HEK293 (cell line): ENCODE data around the gene SUMO3.

Source experiments
- ZNF335 ChIP-seq: fragments of 450-650 bp; formaldehyde crosslinking; conservative IDR thresholded peaks from 2 replicates; pipeline ENCODE4 v1.5.1; 2016; ENCODE audit warnings: missing biosample characterization, missing genetic modification characterization
- ZNF423 ChIP-seq: fragments of 450-650 bp; formaldehyde crosslinking; IDR thresholded peaks from 2 replicates; pipeline ENCODE4 v1.5.1; 2016; ENCODE audit warnings: missing biosample characterization, missing genetic modification characterization
- ZNF549 ChIP-seq: fragments of 450-650 bp; IDR thresholded peaks from 2 replicates; pipeline ENCODE4 v1.5.1; 2018; ENCODE audit warnings: missing biosample characterization, missing genetic modification characterization, mild to moderate bottlenecking, inconsistent platforms, moderate library complexity
- TF ChIP-seq, protein P1 (sequence below): fragments of 450-650 bp; formaldehyde crosslinking; IDR thresholded peaks from 2 replicates; pipeline ENCODE4 v1.5.1; 2016; ENCODE audit warnings: missing biosample characterization, missing genetic modification characterization
- TF ChIP-seq, protein P2 (sequence below): fragments of 450-650 bp; formaldehyde crosslinking; IDR thresholded peaks from 2 replicates; pipeline ENCODE4 v1.5.1; 2016; ENCODE audit warnings: missing biosample characterization, missing genetic modification characterization, low read depth
- TF ChIP-seq, protein P3 (sequence below): fragments of 450-650 bp; formaldehyde crosslinking; IDR thresholded peaks from 2 replicates; pipeline ENCODE4 v1.5.1; 2016; ENCODE audit warnings: missing biosample characterization, missing genetic modification characterization

DNA sequence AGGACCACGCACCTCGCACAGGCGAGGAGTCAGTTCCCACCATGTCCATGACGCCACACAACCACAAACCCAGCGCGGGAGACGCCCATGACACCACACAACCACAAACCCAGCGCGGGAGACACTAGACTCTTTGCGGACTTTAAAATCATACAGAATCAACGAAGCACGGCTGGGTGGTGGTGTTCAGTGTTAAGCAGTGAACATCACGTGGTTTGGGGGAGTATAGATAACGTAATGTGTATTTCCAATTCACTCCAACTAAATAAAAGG is 36.5 kb upstream of the SUMO3 start:
- TF ChIP-seq ZNF423 = no peak
- TF ChIP-seq, protein P1, sequence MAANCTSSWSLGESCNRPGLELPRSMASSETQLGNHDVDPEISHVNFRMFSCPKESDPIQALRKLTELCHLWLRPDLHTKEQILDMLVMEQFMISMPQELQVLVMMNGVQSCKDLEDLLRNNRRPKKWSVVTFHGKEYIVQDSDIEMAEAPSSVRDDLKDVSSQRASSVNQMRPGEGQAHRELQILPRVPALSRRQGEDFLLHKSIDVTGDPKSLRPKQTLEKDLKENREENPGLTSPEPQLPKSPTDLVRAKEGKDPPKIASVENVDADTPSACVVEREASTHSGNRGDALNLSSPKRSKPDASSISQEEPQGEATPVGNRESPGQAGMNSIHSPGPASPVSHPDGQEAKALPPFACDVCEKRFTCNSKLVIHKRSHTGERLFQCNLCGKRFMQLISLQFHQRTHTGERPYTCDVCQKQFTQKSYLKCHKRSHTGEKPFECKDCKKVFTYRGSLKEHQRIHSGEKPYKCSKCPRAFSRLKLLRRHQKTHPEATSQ (tag by site-specific recombination) = no peak
- TF ChIP-seq, protein P2, sequence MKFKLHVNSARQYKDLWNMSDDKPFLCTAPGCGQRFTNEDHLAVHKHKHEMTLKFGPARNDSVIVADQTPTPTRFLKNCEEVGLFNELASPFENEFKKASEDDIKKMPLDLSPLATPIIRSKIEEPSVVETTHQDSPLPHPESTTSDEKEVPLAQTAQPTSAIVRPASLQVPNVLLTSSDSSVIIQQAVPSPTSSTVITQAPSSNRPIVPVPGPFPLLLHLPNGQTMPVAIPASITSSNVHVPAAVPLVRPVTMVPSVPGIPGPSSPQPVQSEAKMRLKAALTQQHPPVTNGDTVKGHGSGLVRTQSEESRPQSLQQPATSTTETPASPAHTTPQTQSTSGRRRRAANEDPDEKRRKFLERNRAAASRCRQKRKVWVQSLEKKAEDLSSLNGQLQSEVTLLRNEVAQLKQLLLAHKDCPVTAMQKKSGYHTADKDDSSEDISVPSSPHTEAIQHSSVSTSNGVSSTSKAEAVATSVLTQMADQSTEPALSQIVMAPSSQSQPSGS (tag by site-specific recombination) = no peak
- TF ChIP-seq, protein P3, sequence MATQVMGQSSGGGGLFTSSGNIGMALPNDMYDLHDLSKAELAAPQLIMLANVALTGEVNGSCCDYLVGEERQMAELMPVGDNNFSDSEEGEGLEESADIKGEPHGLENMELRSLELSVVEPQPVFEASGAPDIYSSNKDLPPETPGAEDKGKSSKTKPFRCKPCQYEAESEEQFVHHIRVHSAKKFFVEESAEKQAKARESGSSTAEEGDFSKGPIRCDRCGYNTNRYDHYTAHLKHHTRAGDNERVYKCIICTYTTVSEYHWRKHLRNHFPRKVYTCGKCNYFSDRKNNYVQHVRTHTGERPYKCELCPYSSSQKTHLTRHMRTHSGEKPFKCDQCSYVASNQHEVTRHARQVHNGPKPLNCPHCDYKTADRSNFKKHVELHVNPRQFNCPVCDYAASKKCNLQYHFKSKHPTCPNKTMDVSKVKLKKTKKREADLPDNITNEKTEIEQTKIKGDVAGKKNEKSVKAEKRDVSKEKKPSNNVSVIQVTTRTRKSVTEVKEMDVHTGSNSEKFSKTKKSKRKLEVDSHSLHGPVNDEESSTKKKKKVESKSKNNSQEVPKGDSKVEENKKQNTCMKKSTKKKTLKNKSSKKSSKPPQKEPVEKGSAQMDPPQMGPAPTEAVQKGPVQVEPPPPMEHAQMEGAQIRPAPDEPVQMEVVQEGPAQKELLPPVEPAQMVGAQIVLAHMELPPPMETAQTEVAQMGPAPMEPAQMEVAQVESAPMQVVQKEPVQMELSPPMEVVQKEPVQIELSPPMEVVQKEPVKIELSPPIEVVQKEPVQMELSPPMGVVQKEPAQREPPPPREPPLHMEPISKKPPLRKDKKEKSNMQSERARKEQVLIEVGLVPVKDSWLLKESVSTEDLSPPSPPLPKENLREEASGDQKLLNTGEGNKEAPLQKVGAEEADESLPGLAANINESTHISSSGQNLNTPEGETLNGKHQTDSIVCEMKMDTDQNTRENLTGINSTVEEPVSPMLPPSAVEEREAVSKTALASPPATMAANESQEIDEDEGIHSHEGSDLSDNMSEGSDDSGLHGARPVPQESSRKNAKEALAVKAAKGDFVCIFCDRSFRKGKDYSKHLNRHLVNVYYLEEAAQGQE (tag by site-specific recombination) = no peak
- no peak for TF ChIP-seq ZNF335 (tag by site-specific recombination)
- no peak for TF ChIP-seq ZNF549 (tag by site-specific recombination)
